ENCODE data around the gene CEP152.
A peak's percentile ranks its signal among the peaks of the same experiment; 100 is the strongest.
"Not testable (repeated sequence)": the region's sequence is repeated elsewhere in the genome, so short reads cannot be mapped to it uniquely, and the experiment has no call there.

Gene CEP152, protein sequence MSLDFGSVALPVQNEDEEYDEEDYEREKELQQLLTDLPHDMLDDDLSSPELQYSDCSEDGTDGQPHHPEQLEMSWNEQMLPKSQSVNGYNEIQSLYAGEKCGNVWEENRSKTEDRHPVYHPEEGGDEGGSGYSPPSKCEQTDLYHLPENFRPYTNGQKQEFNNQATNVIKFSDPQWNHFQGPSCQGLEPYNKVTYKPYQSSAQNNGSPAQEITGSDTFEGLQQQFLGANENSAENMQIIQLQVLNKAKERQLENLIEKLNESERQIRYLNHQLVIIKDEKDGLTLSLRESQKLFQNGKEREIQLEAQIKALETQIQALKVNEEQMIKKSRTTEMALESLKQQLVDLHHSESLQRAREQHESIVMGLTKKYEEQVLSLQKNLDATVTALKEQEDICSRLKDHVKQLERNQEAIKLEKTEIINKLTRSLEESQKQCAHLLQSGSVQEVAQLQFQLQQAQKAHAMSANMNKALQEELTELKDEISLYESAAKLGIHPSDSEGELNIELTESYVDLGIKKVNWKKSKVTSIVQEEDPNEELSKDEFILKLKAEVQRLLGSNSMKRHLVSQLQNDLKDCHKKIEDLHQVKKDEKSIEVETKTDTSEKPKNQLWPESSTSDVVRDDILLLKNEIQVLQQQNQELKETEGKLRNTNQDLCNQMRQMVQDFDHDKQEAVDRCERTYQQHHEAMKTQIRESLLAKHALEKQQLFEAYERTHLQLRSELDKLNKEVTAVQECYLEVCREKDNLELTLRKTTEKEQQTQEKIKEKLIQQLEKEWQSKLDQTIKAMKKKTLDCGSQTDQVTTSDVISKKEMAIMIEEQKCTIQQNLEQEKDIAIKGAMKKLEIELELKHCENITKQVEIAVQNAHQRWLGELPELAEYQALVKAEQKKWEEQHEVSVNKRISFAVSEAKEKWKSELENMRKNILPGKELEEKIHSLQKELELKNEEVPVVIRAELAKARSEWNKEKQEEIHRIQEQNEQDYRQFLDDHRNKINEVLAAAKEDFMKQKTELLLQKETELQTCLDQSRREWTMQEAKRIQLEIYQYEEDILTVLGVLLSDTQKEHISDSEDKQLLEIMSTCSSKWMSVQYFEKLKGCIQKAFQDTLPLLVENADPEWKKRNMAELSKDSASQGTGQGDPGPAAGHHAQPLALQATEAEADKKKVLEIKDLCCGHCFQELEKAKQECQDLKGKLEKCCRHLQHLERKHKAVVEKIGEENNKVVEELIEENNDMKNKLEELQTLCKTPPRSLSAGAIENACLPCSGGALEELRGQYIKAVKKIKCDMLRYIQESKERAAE (N-terminal part only)

DNA sequence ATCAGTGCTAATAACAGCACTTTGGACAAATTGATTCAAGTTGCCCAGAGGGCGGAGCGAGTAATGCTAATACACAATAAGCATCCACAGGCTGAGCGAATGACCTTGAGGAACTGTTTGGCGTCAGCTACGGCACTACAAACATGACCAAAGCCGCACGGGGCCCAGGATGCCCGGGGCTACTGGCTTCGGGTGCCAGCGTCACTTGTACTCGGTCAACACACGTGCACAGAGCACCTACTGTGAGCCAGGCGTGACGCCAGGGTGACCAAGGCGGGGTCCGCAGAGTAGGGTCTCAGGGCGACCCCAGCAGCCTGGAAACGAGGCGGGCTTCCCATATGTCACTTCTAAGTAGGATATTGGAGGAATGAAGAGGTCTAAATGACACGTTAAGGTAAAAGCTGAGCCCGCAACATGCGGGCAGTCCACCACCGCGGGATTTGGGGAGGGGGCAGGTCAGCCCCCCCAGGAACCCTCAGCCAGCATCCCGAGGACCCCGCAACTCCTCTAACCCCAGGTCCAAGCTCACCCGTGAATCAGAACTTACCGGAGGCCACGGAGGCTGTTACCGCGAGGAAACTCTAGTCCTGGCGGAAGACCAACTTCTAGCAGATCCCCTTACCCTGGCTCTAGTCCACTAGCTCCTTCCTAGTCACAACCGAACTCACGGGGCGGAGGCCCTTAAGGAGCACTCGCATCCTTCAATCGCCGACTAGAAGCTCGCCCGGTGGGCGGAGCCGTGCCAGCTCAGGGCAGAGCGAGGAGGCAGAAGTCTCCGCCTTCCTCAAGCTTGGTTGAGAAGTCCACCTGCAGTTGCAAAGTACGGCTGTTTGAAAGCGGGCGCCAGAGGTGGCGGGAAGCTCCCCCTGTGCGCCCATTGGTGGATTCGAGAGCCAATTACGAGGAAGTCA, at the start of gene CEP152:
Gene CEP152, minus strand, starts transcription at position 656 of the 911 bp plus-strand sequence. CDS start 5,420 bp downstream, outside the sequence.
- peak; percentile 96 to 97 for DNase-seq (ENCODE audit: low read depth in 2 of 2)

- no peak for DNase-seq (ENCODE audit: low read depth in 2 of 2)
These were observed 48.6 kb upstream of the CEP152 start for GRCh38 chr15:48859426-48859825.

DNA sequence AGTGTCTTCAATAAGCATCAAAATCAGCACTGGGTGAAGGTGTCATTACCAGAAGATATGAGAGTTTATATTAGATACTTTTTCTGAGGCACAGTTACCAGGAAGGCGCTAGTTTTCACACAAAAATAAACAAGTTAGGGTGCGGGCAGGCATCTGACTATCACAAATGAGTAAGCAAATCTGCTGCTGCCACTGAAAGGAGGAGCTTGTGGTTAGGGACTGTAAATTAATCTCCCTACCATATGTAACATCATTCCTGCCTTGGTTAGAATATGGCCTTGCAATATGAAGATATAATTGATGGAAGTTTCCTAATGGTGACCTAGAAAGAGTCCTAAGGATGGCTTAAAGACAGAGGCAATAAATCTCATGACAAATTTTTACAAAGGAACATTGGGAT, 47.5 kb upstream of the CEP152 start:
- DNase-seq (ENCODE audit: low read depth in 2 of 2), result no peak

GRCh38 chr15:48856942-48857341, 46.1 kb upstream of the CEP152 start:
- no peak for DNase-seq (ENCODE audit: low read depth in 2 of 2)

DNA sequence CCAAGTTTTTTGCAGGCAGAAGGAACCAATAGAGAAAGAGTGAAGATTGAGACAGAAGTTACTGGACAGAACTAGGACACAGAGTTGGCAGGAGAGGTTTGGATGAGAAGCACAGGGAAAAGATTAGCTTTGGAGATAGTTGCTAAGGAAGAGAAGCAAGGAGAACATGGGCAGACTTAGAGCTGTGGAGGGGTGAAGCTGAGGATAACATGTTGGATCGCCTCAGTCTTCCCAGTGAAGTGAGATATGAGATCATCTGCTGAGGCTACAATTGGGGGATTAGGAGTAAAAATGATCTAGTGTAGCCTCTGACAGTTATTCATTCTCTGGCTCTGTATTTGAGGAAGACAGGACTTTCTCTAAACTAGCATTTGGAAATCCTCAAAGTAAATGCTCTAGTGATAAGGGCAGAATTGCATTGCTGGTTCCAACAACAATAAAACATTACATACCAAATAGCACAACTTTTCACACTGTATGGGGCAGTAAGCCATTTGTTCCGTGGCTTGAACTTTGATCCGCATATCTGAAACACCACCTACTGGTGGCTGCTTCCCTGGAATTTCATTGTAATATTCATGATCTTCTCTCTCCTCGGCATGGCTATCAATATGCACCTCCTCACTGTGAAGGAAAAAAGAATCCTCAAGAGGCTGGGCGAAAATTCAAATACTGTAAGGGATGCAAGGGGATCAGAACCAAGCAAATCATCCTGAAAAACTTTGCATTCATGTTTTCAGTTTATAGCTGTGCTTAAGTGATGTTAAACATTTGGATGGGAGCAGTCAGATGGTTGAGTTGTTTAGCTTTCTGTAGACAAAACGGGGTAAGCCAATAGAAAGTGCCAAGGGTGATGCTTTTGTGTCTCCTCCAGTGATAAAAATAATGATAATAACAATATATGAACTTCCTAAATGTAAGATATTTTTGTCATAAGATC, 44.9 kb upstream of the CEP152 start:
- DNase-seq (ENCODE audit: low read depth in 2 of 2), result no peak

GRCh38 chr15:48854434-48854833, 43.6 kb upstream of the CEP152 start:
- DNase-seq (ENCODE audit: low read depth in 2 of 2), result not testable (repeated sequence)

DNA sequence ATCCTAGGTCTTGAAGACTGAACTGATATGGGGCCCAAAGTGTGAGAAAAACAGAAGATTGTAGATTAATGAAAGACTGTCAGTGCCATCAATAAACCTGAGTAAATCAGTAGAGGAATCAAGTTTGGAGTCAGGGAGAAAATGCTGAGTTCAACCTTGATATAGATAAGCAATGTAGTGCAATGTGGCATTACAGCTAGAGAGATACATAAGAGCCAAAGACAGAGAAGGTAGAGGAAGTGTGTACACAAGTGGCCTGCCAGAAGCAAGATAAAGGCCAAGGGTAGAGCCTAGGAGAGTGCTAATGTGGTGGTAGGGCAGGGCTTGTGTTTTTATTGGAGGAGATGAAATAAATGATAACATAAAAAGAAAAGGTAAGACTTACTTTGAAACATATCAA, 41.1 kb upstream of the CEP152 start:
- DNase-seq (ENCODE audit: low read depth in 2 of 2), result no peak

- no peak for DNase-seq (ENCODE audit: low read depth in 2 of 2)
These were observed 39.8 kb upstream of the CEP152 start for GRCh38 chr15:48850648-48851047.

- no peak for DNase-seq (ENCODE audit: low read depth in 2 of 2)
These were observed 34.3 kb upstream of the CEP152 start for GRCh38 chr15:48845123-48845522.

DNA sequence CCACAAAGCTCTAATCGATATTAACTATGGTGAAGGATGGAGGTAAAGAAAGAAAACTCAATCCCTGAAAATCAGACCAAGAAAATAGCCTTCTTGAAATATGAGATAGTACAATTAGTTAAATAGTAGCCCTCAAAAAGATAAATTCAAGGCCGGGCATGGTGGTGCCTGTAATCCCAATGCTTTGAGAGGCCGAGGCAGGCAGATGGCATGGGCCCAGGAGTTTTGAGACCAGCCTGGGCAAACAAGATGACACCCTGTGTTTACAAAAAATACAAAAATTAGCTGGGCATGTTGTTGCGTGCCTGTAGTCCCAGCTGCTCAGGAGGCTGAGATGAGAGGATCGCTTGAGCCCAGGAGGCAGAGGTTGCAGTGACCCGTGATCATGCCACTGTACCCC, 31.6 kb upstream of the CEP152 start:
- no peak for DNase-seq (ENCODE audit: low read depth in 2 of 2)

DNA sequence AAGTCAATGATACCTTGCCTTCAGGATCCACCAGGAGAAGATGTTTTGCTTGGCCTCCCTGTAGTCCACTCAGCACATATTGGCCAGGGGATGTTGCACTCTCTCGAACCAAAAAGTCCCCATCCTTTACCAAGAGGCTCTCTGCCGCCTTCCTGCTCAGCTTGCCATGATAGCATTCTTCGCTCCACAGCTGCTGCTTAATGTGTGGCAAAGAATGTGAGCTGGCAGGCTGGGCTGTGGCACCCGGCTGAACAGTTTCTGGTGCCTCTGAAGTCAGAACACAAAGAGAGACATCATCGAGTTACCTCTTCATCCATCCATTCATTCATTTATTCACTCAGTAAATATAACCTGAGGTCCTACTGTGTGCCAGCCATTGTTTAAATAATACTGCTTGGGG, 23.9 kb upstream of the CEP152 start:
- no peak for DNase-seq (ENCODE audit: low read depth in 2 of 2)

DNA sequence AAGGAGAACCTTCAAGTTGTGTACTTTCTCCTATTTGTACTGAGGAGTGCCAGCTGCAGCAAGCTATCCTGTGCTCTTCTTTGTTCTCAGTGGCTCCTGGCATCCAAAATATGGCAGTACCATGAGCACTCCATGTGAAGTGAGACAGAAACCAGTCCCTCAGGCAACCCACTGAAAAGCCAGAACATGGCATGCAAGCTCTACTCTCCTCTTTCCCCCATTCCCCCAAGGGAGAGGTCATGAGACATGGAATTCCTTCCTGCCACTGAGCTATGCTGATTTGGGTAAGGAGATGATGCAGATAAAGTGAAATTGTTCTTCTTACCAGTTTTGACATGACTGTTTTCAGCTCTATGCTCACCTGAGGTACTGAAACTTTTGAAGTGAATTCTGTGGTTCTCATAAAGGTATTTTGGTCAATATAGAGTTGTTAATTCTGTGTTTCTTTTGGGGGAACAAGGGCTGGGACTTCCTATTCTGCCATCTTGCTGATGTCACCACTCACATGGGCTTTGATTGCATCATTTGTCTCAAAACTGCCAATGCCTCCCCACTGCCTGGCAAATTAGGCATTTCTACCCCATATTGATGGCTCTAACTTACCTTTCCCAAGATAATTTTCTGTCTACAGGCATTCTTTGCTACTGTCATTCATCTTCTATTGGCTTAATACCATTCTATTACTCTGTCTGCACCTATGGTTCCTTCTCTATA, 22.8 kb upstream of the CEP152 start:
- no peak for DNase-seq (ENCODE audit: low read depth in 2 of 2)

DNA sequence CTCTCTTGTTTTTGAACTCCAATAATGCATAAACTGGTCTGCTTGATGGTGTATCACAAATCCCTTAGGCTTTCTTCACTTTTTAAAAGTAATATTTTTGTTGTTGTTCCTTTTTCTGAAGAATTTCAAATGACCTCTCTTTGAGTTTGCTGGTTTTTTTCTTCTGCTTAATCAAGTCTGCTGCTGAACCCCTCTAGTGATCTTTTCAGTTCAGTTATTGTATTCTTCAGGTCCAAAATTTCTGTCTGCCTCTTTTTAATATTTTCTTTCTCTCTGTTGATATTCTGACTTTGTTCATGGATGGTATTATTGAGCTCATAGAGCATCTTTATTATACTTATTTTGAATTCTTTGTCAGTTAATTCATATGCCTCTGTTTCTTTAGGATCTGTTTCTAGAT, 21.8 kb upstream of the CEP152 start:
- DNase-seq (ENCODE audit: low read depth in 2 of 2), result no peak

- DNase-seq (ENCODE audit: low read depth in 2 of 2), result no peak
These were observed 18.0 kb upstream of the CEP152 start for GRCh38 chr15:48828906-48829305.

DNA sequence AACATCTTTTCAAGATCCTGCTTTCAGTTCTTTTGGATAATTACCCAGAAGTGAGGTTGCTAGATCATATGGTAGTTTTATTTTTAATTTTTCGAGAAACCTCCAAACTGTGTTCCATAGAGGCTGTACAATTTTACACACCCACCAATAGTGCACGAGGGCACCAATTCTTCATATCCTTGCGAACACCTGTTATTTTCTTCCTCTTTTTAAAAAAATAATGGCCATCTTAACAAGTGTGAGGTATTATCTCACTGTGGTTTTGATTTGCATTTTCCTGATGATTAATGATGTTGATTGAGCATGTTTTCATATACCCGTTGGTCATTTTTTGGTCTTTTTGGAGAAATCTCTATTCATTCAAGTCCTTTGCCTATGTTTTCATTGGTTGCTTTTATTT, 17.6 kb upstream of the CEP152 start:
- no peak for DNase-seq (ENCODE audit: low read depth in 2 of 2)

DNA sequence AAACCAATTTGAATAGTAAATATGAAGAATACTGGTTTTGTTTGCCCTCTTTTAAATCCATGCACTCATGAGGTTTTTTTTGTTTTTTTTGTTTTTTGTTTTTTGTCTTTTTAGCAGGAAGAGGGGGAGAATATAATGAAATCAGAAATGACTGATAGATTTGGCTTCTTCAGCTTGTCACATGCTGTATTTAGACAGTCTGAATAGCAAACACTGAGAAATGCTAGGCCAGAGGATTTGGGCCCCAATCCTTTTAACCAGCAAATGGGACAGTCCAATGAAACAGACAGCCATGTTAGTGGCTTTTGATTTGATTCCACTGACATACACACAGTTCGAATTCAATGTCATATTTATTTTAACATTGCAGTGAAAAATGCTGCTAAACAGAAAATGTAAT, 14.2 kb upstream of the CEP152 start:
- DNase-seq (ENCODE audit: low read depth in 2 of 2), result no peak

DNA sequence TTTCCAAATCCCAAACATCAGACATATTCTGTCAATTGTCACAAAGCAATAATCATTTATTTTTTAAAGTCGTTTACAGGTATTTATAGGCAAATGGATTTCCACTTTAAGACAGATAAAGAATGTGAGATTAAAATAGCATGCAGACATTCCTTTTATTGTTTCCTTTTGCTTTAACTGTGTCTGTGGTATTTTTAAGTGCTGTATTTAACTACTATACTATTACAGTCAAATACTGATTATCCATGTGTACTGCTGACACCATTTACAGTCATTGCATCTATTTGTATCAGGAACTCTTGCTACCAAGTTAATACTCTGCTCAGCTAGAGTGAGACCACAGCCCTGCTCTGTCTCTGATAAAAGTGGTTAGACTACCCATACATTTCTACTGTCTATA, 12.8 kb upstream of the CEP152 start:
- no peak for DNase-seq (ENCODE audit: low read depth in 2 of 2)

DNA sequence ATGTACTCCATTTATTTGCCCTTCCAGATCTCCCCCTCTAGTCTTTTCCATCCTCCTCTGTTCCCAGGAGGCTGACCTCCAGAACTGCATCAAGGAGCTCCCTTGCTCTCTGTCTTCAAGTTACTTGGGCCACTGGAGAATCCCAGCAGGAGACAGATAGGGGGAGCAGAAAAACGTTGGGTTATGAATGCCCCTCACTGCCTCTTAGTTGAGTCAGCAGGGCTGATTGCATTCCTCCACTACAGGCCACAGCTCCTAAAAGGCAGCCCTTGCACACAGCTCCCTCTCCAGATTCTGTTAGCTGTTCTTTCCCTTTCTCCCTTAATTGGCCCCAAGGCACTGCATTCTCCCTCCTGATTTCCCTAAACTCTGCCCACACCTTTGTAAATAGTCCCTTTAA, 12.4 kb upstream of the CEP152 start:
- no peak for DNase-seq (ENCODE audit: low read depth in 2 of 2)

DNA sequence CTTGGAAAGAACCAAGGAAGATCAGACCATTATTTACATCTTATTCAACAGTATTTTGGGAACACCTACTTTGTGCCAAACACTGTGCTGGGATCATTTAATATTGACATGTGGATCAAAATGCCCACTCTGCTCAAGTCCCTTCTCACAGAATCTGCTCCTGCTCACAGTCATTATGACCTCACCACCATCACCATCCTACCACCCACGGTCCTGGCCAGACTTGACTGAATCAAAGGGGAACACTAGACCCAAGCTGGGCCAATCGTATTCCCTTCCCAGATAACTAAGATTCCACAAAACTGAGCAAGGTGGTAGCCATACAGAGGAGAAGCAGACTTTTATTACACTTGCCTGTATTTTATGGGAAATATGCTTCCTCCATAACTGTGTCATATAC, 3.4 kb upstream of the CEP152 start:
- no peak for DNase-seq (ENCODE audit: low read depth in 2 of 2)
